Activated CD4-positive, alpha-beta T cell treated with anti-CD3 and anti-CD28 coated beads, Interleukin-2, Interleukin-4, amounts not matched to agents 100 ng/mL and 50 ng/mL, durations not matched to agents 16 hours and 8 hours (primary cell): Measurements from ENCODE around the gene SLC38A3.
"Not testable (repeated sequence)": the region's sequence is repeated elsewhere in the genome, so short reads cannot be mapped to it uniquely, and the experiment has no call there.

Experiments used
- DNase-seq: peaks from one replicate; pipeline ENCODE4 v3.0.0-alpha.2; 2020; ENCODE audit warnings: low spot score

The SLC38A3 gene

DNA sequence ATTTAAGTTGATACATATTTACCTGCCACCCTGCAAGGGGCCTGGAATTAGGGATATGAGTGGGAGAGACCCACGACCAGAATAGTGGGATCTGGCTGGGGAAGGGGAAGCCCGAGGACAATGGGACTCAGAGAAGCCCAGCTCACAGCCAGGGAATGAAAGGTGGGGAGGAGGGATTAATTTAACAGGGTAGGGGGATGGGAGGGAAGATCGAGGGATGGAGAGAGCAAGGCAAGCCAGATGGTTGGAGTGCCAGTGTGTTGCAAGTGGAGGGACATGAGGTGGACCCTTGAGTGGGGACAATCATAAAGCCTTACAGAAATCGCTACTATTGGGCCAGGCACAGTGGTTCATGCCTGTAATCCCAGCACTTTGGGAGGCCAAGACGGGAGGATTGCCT, 26.5 kb downstream of the SLC38A3 start:
- no peak for DNase-seq

DNA sequence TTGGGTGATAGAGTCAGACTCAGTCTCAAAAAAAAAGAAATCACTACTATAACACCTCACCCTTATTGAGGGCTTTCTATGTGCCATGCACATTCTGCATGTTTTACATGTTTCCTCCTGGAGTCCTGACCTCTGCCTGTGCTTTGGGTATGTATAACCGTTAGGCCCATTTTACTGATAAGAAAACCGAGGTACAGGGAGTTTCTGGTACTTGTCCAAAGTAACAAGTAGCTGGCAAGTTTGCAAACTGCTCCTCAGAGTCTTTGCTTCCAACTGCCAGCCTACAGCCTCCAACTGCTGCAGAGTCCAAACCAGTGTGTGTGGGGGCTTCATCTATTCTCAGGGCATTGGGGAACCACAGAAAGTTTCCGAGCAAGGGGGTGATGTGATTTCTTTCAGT, 27.2 kb downstream of the SLC38A3 start:
- DNase-seq = no peak

DNA sequence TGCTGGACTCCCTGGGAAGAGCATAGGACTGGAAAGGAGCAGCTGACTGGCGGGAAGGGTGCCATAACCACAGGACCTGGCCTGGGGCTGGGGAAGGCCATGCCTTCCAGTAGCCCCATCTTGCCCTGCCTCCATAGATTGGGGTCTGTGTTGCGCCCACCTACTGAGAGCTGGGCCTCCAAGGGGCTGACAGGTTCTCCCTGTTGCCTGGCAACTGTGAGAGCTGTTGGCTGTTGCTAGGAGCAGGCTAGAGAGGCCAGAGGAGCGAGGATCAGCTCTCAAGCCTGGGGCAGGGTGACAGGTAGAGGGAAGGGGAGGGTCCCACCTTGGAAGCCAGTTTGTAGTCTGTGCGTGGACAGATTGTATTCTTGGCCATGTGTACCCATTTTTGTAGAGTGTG, 28.1 kb downstream of the SLC38A3 start:
- no peak for DNase-seq

DNA sequence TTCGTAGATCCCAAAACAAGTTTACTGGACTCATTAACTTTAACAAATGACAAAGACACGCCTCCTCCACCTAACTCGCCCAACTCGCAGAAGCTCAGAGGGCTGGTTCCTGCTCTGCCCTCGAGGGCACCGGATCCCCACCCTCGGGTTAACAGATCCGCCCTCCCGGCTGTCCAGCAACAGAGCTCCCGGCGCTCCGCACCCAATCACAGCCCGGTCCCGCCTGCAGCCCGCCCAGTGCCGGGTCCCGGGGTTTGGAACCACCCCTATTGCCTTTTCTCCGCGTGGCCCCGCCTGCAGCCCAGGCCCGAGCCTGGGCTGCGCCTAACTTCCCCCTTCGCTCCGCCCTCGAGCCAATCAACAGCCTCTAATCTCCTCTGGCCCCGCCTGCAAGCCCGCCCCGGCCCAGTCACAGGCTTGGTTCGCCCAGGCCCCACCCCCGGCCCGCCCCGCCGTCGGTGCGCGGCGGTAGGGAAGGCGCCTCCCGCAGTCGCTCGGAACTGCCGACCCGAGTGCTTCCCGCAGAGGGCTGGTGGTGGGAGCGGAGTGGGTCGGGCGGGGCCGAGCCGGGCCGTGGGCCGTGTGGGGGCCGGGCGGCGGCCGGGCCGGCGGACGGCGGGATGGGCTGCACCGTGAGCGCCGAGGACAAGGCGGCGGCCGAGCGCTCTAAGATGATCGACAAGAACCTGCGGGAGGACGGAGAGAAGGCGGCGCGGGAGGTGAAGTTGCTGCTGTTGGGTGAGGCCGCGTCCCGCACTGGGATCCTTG, 30.8 kb downstream of the SLC38A3 start, which contains the start of gene GNAI2:
GNAI2 (plus strand) TSS at position 489 of the 768 bp plus-strand sequence; CDS start at position 621, 132 bp downstream.
- DNase-seq = peak; percentile 99

DNA sequence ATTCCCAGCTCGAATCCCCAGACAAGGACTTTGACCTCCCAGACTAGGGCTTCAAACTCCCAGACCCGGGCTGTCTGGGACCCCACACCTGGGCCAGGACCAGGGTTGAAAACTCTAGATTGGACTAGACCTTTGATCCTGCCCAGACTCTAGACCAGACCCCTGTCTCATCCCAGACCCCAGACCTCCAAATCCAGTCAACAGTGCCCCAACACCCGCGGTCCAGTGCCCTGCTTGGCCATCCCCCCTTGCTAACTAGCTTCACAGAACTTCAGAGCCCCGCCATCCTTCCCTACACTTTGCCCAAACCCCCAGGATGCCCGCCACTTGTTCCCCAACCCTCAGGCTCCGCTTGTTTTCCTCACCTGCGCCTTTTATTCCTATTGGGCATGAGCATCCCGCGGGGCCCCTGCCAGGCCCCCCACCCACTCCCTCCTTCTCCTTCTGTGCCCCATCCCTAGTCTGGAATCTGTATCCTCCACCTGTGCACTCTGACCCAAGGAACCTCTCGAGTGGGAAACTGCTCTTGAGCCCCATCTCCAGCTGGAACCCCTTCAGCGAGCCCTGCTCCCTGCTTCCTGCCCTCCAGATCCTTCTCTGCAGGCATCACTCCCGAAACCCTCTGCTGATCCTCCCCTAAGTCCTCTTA, 31.5 kb downstream of the SLC38A3 start:
- DNase-seq = no peak

DNA sequence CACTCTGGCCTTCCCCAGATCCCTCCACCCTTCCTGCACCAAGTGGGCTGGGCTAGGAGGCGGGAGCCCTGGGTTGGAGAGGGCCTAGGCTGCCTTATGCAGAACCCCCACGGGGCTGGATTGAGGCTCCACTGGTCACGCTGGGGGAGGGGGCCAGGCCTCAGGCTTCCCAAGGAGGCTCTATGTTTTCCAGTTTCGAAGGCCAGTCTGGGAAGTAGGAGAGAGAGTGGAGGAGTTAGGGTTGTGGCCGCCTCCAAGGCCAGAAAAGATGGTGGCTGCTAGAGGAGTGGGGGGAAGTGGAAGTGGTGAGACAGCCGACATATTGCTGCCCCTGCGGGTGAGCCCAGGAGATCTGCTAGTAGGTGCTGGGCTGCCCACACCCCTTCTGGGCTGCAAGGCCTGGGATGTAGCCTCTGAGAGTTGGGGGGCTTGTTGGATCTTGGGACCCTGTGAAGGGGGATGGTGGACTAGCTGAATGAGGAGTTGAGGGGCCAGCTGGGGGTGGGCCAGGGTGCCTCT, 32.1 kb downstream of the SLC38A3 start:
- DNase-seq = peak; percentile 41

DNA sequence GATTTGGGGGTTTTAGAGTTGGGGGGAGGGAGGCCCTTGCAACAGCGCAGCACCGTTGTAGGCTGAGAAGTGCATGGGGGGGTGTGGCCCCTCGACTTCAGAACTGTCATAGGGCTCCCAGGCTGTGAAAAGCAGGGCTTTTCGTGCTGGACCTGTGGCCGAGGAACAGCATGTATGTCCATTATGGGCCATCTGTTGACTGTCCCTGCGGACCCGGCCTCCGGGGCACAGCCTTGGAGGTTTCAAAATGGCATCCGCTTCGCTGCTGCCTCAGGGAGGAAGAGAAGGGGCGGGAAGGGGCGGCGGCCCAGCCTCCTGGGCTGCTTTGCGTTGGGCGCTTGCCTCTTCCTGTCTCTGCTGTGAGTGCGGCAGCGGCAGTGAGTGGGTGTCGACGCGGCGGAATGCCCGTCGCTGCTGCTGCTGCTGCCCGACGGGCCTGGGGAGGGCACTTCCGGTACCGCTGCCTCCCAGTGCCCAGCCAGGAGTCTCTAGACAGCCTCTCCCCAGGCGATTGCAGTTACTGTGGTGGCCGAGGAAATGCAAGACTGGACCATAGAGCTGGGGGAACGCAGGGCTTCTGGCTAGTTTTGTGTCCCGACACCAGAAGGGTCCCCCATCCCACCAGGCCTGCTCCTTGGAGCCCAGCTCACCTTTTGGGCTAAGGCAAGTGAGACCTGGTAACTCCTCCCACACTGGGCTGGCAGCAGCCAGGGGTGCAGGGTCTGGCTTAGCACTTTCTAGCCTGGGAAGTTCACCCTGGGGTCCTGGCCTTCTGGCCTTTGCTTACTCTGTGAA, 32.9 kb downstream of the SLC38A3 start:
- peak; percentile 92 for DNase-seq

DNA sequence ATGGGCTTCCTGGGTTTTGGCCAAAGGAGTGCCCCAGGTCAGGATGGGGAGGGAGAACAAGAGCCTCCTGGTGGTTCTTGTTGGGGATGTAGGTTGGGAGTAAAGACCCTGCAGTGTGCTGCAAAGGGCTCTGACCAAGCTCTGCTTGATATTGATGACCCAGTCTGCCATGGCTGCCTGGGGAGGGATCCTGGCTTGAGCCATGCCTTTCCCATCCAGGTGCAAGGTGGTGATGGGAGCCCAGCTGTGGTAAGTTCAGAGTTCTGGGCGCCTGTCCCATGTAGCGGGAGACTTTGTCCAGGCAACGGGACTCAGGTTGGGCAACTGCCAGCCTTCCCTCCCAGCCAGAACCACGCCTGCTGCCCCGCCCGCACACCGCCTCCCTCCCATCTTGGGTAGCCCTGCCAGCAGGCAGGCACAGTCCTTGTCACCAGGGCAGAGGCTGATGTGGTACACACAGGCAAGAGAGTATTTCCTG, 33.5 kb downstream of the SLC38A3 start:
- DNase-seq = peak; percentile 32

DNA sequence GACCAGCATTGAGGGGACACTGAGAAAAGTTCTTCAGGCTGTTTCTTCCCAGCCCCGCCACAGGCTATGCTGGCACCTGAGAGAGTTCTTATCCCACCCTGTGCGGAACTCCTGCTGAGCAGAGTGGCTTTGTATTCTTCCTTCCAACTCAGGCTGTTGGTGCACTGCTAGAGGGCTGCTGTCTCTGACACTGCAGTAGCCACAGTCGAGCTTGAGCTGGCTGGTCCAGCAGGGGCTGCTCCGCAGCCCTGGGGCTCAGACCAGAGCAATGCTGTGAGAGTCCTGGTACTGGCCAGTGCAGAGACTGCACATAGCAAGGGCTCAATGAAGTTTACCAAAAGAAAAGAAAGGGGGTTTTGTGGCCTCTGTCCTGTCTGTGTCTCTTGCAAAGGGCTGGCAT, 34.6 kb downstream of the SLC38A3 start:
- DNase-seq = no peak

DNA sequence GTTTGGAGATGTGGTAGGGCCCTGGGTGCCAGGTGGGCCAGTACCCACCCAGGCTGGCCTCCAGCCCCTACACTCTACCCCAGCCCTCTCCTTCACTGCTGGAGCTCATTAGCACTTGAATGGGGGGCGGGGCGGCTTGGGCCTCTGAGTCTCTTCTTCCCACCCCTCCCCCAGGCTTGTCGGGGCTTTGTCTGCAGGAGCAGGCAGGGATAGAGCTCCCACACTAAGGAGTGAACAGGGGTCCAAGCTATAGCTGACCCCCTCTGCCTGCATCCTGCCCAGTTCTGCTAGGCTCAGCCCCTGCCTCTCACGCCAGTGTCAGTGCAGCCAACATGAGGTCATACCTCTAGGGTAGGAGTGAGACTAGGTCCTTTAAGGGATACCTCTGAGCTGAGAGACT, 36.1 kb downstream of the SLC38A3 start:
- no peak for DNase-seq

DNA sequence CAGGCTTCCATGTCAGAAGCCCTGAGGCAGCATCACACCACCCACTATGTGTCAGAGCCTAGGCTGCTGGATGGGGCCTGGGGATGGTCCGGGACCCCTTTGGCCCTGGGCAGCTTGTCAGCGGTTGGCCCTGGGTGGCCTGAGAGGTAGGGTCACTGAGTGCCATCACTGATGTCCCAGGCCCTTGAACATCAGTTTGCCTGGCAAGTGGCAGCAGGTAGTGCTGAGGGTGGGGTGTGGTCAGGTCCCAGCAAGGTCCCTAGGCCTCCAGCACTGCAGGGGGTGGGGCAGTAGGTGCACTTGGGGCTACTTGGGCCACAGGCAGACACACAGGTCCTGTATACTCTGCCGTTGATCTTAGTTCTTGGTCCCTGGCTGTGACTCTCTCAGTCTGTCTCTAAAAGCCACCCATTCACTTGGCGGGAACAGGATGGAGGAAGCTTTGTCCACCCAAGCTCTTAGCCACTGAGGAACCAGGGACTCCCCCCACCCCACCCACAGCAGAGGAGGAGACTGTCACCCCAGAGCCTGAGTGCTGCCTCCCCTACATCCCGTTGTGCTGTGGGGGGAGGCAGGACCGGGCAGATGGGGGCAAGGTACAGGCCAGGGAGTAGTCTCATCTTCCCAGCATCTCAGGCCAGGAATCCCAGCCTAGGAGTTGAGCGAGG, 36.8 kb downstream of the SLC38A3 start:
- DNase-seq = no peak

DNA sequence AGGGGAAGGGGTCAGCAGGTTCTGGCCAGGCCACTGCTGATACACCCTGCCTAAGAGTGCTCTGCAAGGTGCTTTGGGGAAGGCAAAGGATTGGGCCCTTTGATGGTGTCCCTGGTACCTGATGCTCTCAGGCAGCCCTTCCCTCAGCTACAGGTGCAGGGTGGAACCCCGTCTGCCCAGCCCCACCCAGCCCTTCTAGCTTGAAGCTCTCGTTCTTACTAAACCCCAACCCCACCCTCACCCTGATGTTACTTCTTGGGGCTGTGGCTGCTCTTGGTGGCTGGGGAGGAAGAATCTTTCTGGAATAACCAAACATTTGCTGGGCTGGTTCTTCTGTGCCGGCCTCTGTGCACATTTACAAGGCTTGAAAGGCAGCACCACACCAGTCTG, 37.3 kb downstream of the SLC38A3 start:
- DNase-seq = peak; percentile 47

DNA sequence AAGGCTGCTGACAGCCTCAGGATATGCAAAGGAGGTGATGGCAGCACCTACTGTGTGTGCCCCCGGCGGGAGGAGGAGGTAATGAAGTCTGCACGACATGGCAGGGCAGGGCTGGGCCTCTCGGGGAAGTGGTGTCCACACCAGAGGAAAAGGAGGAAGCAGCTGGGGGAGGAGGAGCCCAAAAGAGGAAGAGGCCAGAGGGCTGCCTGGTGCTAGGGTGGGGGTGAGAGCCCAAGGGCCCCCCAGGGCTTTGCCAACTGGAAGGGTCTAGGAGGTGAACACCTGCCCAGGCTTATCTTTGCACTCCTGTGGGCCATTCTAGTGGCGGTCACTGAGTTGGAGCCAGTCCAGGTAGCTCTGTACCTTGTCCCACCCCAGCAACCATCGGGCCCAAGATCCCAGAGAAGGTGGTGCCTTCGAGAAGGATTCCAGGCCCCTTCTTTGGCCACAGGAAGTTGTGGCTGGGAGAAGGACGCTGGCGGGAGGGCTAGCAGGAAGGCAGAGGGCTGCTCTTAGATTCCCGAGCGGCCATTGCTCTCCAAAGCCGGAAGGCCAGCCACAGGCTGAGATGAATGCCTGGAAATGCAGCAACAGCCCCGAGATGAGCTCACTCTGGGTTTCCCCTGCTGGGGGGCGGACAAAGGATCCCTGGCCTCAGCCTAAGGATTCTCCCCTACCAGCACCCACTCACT, 37.9 kb downstream of the SLC38A3 start:
- DNase-seq = peak; percentile 45

DNA sequence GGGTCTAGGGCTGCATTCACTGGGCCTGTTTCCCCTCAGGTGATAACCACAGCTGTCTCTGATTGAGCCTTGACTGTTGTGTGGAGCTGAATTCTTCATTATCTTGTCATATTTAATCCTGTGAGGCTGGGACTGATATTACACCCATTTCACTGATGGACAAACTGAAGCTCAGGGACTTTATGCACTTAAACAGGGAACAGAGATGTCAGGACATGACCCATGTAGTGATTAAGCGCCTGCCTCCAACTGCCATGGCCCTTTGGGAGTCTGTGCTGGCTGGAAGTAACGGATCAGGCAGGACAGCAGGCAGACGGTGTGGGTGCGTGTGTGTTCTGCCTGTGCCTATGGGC, 38.4 kb downstream of the SLC38A3 start:
- no peak for DNase-seq

DNA sequence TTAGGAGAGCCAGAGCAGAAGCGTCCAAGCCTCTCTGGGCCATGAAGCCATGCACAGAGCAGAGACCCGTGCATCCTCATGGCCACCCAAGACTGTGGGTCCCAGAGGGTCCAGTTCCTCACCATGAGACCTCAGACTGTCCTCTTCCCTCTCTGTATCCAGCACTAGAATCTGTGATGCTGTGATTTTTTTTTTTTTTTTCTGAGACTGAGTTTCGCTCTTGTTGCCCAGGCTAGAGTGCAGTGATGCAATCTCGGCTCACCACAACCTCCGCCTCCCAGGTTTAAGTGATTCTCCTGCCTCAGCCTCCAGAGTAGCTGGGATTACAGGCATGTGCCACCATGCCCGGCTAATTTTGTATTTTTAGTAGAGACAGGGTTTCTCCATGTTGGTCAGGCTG, 39.7 kb downstream of the SLC38A3 start:
- DNase-seq = not testable (repeated sequence)

DNA sequence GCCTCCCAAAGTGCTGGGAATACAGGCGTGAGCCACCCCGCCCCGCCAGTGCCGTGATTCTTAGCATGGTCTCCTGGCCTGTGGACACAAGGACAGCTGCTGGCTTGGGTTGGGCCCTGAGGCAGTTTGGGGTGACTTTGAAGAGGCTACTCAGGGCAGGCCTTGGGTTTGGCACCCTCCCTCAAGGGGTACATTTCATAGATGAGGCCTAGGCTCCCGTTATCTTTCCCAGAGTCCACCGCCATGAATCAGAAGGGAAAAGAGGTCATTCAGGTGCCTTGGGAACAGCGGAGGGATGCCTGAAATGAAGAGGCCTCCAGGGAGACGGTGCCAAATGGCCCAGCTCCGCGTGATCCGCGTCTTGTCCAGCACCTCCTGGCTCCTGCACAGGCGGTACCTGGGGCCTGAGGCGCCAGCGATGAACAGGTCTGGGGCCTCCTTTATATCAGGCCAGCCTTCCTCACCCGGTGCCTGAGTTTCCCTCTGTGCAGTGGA, 40.2 kb downstream of the SLC38A3 start:
- no peak for DNase-seq

DNA sequence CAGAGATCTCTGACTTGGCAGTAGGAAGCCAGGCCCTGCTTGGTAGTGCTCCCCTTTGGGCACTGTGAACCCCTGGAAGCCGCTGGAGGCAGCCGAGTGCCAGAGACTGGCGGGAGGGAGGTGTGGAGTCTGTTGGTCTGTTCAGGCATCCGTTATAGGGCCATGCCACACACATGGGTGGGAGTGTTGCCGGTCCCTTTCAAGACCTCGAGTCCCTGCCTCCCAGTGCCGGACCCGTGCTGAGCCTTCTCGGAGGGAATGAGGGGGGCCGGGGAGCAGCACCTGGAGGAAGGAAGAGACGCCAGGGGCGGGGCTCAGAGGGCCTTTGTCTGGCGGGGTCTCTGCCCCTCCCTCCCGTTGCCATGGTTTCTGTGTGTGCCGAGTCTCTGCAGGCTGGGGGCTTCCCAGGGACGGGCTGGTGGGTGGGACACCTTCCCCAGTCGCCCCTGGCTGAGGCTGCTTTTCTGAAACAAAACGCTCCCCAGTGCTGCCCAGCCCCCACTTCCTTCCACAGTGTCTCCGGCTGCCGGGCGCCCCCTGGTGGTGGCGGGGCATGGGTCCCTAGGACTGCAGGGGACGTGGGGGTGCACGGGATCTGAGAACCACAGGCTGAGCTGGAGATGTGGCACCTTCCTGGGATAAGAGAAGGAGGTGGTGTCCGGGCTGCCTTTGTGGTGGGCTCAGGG, 40.9 kb downstream of the SLC38A3 start:
- DNase-seq = peak; percentile 92

DNA sequence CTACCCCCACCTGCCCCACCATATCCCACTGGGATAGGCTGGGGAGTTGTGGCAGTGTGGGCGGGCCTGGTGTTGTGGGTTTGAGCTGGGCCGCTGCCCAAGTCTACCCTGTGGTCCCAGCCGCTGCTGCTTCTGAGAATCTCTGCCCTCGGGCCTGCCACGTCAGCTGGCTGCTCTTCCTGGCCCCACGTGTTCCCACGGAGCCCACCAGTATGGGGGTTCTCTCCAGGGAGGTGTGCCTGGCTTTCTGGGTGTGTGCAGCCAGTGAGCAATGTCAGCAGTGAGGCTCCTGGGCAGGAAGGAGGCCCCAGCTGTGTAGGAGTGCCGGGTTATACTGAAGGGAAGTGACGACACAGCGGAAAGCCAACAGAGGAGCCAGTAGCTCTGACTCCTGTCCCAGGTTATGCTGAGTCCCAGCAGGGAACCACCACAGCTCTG, 41.5 kb downstream of the SLC38A3 start:
- DNase-seq = peak; percentile 90

DNA sequence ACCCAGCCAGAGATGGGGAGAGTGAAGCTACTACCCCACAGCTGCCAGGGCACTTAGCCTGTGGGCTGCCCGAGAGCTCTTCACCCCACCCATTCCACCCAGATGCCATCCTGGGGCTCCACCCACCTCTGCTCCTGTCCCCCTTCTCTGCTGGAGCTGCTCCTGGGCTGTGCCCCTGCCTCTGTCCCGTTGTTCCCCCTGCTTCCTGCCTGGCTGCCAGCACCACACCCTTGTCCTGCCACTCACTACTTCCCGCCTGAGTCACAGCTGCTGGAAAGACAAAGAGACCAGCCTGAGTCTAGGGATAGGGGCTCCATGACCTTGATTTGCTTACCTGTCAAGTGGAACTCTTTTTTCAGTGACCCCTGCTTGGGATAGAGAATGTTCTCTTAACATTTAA, 43.3 kb downstream of the SLC38A3 start:
- no peak for DNase-seq

DNA sequence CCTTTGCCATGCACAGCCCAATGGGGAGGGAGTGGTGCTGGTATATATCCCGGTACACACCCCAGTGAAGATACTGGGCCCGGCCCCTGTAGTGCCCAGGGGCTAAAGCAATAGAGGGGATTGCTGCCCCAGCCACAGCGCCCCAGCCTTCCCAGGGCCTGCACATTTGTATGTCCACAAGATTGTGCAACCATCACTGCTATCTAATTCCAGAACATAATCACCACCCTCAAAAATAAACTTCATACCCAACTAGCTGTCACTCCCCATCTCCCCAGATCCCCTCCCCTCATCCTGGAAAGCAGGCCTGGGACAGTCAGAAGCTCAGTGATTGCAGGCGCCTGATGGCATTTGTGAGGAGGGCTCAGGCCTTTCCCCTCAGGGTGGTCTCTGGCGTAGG, 44.4 kb downstream of the SLC38A3 start:
- no peak for DNase-seq

DNA sequence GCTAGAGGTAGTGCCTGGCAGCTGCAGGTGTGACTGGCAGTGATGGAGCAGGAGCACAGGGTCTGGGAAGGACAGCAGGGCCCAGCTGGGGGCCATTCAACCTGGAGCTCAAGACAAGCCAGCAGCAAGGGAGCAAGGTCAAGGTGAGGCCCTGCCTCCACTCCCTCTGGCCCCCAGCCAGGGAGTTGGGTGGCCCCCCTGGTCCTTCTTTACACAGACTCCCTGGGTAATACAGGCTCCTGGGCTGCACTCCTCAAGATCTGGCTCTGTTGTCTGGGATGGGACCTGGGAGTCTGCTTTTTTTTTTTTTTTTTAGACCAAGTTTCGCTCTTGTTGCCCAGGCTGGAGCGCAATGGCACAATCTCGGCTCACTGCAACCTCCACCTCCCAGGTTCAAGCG, 45.4 kb downstream of the SLC38A3 start:
- DNase-seq = no peak
